NK-92 treated with Interleukin-12 subunit alpha and Interleukin-12 subunit beta, amount 100 ng/mL, for 24 hours (cell line): Measurements from ENCODE around the gene TENT5D.
"Not testable (repeated sequence)": the region's sequence is repeated elsewhere in the genome, so short reads cannot be mapped to it uniquely, and the experiment has no call there.

Experiments
- DNase-seq: peaks from one replicate; lab custom pipeline; 2025; lab: John Stamatoyannopoulos, UW

Gene TENT5D

GRCh38 chrX:80420147-80420546 lies at the start of gene TENT5D:
Gene TENT5D (plus strand): TSS chrX:80420447. CDS start chrX:80442540, 22,093 bp downstream.
- DNase-seq = no peak

DNA sequence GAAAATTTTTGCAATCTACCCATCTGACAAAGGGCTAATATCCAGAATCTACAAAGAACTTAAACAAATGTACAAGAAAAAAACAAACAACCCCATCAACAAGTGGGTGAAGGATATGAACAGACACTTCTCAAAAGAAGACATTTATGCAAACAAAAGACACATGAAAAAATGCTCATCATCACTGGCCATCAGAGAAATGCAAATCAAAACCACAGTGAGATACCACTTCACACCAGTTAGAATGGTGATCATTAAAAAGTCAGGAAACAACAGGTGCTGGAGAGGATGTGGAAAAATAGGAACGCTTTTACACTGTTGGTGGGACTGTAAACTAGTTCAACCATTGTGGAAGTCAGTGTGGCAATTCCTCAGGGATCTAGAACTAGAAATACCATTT lies 34.6 kb upstream of the TENT5D start:
- not testable (repeated sequence) for DNase-seq

- DNase-seq = no peak
These were observed 32.0 kb upstream of the TENT5D start for GRCh38 chrX:80388206-80388605.

DNA sequence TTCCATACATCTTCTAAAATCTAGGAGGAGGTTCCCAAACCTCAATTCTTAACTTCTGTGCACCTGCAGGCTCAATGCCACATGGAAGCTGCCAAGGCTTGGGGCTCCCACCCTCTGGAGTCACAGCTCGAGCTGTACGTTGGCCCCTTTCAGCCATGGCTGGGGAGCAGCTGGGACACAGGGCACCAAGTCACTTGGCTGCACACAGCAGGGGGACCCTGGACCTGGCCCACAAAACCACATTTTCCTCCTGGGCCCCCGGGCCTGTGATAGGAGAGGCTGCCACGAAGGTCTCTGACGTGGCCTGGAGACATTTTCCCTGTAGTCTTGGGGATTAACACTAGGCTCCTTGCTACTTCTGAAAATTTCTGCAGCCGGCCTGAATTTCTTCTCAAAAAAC lies 8.2 kb upstream of the TENT5D start:
- DNase-seq = no peak

GRCh38 chrX:80423000-80423399 lies 2.8 kb downstream of the TENT5D start:
- no peak for DNase-seq

GRCh38 chrX:80423744-80424143 lies 3.5 kb downstream of the TENT5D start:
- DNase-seq = no peak

GRCh38 chrX:80430826-80431504 lies 10.7 kb downstream of the TENT5D start:
- no peak for DNase-seq

DNA sequence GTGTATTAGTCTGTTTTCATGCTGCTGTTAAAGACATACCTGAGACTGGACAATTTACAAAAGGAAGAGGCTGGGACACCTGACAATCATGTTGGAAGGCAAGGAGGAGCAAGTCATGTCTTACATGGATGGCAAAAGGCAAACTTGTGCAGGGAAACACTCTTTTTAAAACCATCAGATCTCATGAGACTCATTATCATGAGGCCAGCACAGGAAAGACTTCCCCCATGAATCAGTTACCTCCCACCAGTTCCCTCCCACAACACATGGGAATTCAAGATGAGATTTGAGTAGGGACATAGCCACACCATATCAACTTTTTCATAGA lies 11.2 kb downstream of the TENT5D start:
- DNase-seq = no peak

DNA sequence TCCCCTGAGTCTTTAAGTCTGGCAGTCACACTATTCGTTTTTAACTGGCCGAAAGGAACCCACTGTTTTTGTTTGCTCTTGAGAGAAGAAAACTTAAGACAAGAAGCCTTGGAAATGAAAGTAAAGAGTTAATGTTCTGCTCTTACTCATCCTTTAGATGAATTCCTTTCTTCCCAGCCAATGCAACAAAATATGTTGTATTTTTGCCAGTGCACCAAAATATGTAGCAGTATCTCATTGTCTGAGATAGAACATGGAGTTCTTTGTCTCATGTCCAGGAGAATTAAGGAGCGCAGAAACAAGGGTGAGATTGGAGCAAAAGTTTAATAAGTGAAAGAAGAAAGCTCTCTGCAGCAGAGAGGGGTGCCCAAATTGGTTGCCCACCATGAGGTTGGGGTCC lies 12.2 kb downstream of the TENT5D start:
- DNase-seq = no peak

DNA sequence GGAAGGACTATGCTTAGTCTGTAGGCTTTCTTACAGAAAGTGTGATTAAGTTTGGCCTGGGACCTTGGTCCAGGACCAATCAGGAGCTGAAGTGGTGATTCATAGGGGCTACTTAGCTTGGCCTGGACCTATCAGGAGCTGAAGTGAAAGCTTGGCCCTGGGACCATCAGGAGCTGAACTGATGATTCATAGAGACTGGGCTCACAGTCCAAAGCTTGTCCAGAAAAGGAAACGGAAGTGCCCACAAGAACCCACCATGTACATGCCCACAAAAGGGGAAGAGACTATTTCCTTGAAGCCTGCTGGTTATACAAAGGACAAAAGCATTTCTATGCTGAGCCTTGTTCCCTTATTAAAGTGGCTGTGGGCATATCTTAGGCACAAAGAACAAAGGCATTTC lies 12.6 kb downstream of the TENT5D start:
- no peak for DNase-seq

- not testable (repeated sequence) for DNase-seq
These were observed 47.9 kb downstream of the TENT5D start for GRCh38 chrX:80468166-80468565.

DNA sequence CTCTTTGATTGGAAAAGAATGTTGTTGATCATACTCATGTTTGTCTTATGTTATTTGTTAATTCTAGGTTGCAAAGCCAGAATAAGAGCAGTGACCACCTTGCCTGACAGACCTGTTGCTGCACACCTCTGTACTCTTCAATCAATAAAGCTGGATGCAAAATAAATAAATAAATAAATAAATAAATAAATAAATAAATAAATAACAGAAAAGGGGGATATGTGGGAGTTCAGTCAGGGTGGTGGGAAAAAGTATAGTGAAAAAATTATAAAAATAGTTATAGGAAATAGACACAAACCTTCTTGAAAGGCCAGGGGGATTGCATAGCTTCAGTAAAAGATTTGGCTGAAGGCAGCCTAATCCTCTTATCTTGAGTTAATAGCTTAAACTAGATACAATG lies 51.3 kb downstream of the TENT5D start:
- no peak for DNase-seq

DNA sequence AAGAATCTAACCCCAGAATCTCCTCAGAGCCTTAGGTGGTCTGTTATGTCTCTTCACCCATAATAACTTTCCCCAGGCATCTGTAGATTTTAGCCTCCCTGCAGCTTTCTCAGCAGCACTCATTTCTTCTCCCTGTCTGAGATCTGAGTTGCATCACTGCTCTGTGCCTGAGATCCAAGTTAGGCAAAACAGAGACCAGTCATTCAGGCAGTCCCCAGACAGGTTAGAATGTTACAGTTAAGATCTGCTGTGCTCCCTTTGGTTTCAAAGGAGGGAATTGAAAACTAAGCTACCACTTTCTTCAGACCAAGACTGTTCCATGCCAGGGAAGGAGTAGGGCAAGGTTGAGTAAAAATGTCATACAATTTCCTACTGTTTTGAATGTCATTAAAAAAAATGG lies 65.3 kb downstream of the TENT5D start:
- DNase-seq = no peak

GRCh38 chrX:80486299-80486698 lies 66.1 kb downstream of the TENT5D start:
- no peak for DNase-seq

DNA sequence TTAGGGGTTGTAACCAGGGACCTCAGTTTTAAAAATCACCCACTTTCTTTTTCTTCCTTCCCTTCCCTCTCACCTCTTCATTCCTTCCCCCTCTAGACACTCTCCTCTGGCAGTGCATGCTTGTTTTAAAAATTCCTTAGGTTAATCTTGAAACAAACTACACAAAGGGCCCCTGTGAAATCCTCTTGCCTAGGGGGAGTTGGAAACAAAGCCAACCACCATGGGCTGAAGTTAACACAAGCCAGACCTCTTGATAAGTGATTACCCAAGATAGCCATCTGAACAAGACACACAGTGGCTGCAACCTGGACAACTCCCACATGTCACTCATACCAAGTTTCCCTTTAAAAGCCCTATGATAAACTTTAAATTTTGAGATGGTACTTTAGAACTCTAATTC lies 68.9 kb downstream of the TENT5D start:
- no peak for DNase-seq
